SK-N-SH treated with all-trans-retinoic acid at 6 μM for 48 hours (cell line): ENCODE data around the gene CDCA3.

Experiments
- ISL1 ChIP-seq: fragments of 250-450 bp; sonication (Bioruptor Pico); IDR thresholded peaks from 2 replicates; pipeline ENCODE4 v2.1.2; 2022; ENCODE audit warnings: mild to moderate bottlenecking, moderate library complexity
- OSR1 ChIP-seq: fragments of 250-450 bp; sonication (Bioruptor Pico); IDR thresholded peaks from 2 replicates; pipeline ENCODE4 v1.8.0; 2022; ENCODE audit warnings: moderate library complexity, mild to moderate bottlenecking, inconsistent platforms
- PATZ1 ChIP-seq: fragments of 250-450 bp; sonication (Bioruptor Pico); IDR thresholded peaks from 2 replicates; pipeline ENCODE4 v1.8.0; 2020; ENCODE audit warnings: mild to moderate bottlenecking, moderate library complexity, borderline replicate concordance
- RARB ChIP-seq: fragments of 250-450 bp; sonication (Bioruptor Pico); IDR thresholded peaks from 2 replicates; pipeline ENCODE4 v1.8.0; 2021; ENCODE audit warnings: mild to moderate bottlenecking, moderate library complexity
- TOX ChIP-seq: fragments of 250-450 bp; sonication (Bioruptor Pico); IDR thresholded peaks from 2 replicates; pipeline ENCODE4 v1.8.0; 2021; ENCODE audit warnings: mild to moderate bottlenecking, moderate library complexity, borderline replicate concordance
- TSHZ2 ChIP-seq: fragments of 250-450 bp; sonication (Bioruptor Pico); IDR thresholded peaks from 2 replicates; pipeline ENCODE4 v1.5.0; 2020; ENCODE audit warnings: mild to moderate bottlenecking, moderate library complexity
- ZC3H10 ChIP-seq: fragments of 250-450 bp; sonication (Bioruptor Pico); IDR thresholded peaks from 2 replicates; pipeline ENCODE4 v1.5.1; 2021; ENCODE audit warnings: mild to moderate bottlenecking, moderate library complexity
- ZFP30 ChIP-seq: fragments of 450-650 bp; formaldehyde crosslinking; IDR thresholded peaks from 2 replicates; pipeline ENCODE4 v1.5.0; 2022; ENCODE audit warnings: mild to moderate bottlenecking, moderate library complexity
- ZNF565 ChIP-seq: fragments of 450-650 bp; formaldehyde crosslinking; conservative IDR thresholded peaks from 2 replicates; pipeline ENCODE4 v1.5.0; 2020; ENCODE audit warnings: low read depth, mild to moderate bottlenecking, moderate library complexity
- ZNF70 ChIP-seq: fragments of 450-650 bp; formaldehyde crosslinking; IDR thresholded peaks from 2 replicates; pipeline ENCODE4 v1.5.0; 2020; ENCODE audit warnings: mild to moderate bottlenecking, moderate library complexity
- ZNF8 ChIP-seq: fragments of 450-650 bp; formaldehyde crosslinking; IDR thresholded peaks from 2 replicates; pipeline ENCODE4 v1.5.0; 2020; ENCODE audit warnings: mild to moderate bottlenecking, moderate library complexity

GRCh38 chr12:6840330-6840729, 10.8 kb downstream of the CDCA3 start:
- TF ChIP-seq PATZ1 (CRISPR knock-in tag): no peak
- no peak for TF ChIP-seq TOX (CRISPR knock-in tag)
- TF ChIP-seq ZNF70 (CRISPR knock-in tag): no peak
- TF ChIP-seq ZFP30 (CRISPR knock-in tag): no peak
- TF ChIP-seq OSR1 (CRISPR knock-in tag): no peak
- TF ChIP-seq ZC3H10 (CRISPR knock-in tag): no peak
- no peak for TF ChIP-seq RARB (CRISPR knock-in tag)
- no peak for TF ChIP-seq ISL1
- no peak for TF ChIP-seq ZNF8
- no peak for TF ChIP-seq ZNF565
- no peak for TF ChIP-seq TSHZ2 (CRISPR knock-in tag)
